NB4 (cell line): ENCODE data around the gene CNTN4.

ENCODE experiments used
- MYC ChIP-seq: IDR thresholded peaks from 2 replicates; pipeline ENCODE4 v1.6.1; 2011; ENCODE audit warnings: low read depth, low read length
- POLR2A ChIP-seq: IDR thresholded peaks from 2 replicates; pipeline ENCODE4 v1.6.1; 2011; ENCODE audit warnings: mild to moderate bottlenecking; ENCODE audit not compliant: insufficient read length; ENCODE audit errors: extremely low read depth
- TF ChIP-seq, protein P1 (sequence below): IDR thresholded peaks from one replicate; pipeline ENCODE4 v1.5.1; 2012; ENCODE audit warnings: low read depth, low read length
- TF ChIP-seq, protein P2 (sequence below): IDR thresholded peaks from 2 replicates; pipeline ENCODE4 v1.6.1; 2011; ENCODE audit warnings: low read depth, low read length

GRCh38 chr3:2934541-2934940 is 835.9 kb downstream of the CNTN4 start:
- TF ChIP-seq, protein P1, sequence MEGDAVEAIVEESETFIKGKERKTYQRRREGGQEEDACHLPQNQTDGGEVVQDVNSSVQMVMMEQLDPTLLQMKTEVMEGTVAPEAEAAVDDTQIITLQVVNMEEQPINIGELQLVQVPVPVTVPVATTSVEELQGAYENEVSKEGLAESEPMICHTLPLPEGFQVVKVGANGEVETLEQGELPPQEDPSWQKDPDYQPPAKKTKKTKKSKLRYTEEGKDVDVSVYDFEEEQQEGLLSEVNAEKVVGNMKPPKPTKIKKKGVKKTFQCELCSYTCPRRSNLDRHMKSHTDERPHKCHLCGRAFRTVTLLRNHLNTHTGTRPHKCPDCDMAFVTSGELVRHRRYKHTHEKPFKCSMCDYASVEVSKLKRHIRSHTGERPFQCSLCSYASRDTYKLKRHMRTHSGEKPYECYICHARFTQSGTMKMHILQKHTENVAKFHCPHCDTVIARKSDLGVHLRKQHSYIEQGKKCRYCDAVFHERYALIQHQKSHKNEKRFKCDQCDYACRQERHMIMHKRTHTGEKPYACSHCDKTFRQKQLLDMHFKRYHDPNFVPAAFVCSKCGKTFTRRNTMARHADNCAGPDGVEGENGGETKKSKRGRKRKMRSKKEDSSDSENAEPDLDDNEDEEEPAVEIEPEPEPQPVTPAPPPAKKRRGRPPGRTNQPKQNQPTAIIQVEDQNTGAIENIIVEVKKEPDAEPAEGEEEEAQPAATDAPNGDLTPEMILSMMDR: no peak
- no peak for TF ChIP-seq POLR2A
- TF ChIP-seq, protein P2, sequence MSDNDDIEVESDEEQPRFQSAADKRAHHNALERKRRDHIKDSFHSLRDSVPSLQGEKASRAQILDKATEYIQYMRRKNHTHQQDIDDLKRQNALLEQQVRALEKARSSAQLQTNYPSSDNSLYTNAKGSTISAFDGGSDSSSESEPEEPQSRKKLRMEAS: no peak
- no peak for TF ChIP-seq MYC
